AG04449 (cell line): Measurements from ENCODE around the gene JPH3.

Experiments used
- CTCF ChIA-PET: fragments of 350-600 bp; formaldehyde crosslinking; extraction: SDS; loops from one replicate; lab custom pipeline; 2021; ENCODE audit warnings: antibody characterized with exemption; lab: Yijun Ruan, JAX
- POLR2A ChIA-PET: fragments of 400-600, 350-600 bp; formaldehyde crosslinking; extraction: SDS; loops from one replicate; lab custom pipeline; 2020; ENCODE audit warnings: antibody characterized with exemption, inconsistent platforms; lab: Yijun Ruan, JAX
- DNase-seq: peaks from one replicate; pipeline ENCODE4 v3.0.0-alpha.2; 2010; ENCODE audit warnings: low read depth, low spot score
- H3K4me3 ChIP-seq: 2 replicates; pipeline ENCODE4 v1.5.1; 2011; ENCODE audit warnings: low read depth, mild to moderate bottlenecking, control low read depth, low read length
- CTCF ChIP-seq: IDR thresholded peaks from one replicate; pipeline ENCODE4 v1.5.1; 2011; ENCODE audit warnings: mild to moderate bottlenecking, moderate library complexity, low read length, control low read depth, inconsistent platforms; ENCODE audit not compliant: insufficient read depth; ENCODE audit errors: missing control alignments

JPH3 gene

GRCh38 chr16:87636741-87637140 is 34.4 kb downstream of the JPH3 start:
- H3K4me3 ChIP-seq, result no peak overlapping the region
- TF ChIP-seq CTCF, result no peak
- ChIA-PET POLR2A (no interaction called here), CTCF (interaction anchor here (0.8 to 5.4 kb wide), 59 partner anchors 10 to 1078 kb away, joined by 3 to 222 read pairs (median 5); partner anchors contain the start of genes KLHDC4 and MAP1LC3B)
- no peak for DNase-seq

GRCh38 chr16:87637357-87637756 is 35.0 kb downstream of the JPH3 start:
- POLR2A ChIA-PET, result no interaction called here
- no peak for DNase-seq
- CTCF ChIA-PET, result interaction anchor here (1.0 to 5.4 kb wide), 20 partner anchors 9 to 319 kb away, joined by 3 to 222 read pairs (median 11); no protein-coding TSS in a partner anchor
- no peak for TF ChIP-seq CTCF
- H3K4me3 ChIP-seq, result no peak overlapping the region

GRCh38 chr16:87638736-87639135 is 36.4 kb downstream of the JPH3 start:
- no peak for DNase-seq
- POLR2A ChIA-PET, result no interaction called here
- CTCF ChIA-PET, result interaction anchor here (5.4 kb wide), 1 partner anchor 222 kb away, joined by 222 read pairs; no protein-coding TSS in a partner anchor
- H3K4me3 ChIP-seq, result no peak overlapping the region
- TF ChIP-seq CTCF, result no peak

- CTCF ChIA-PET, result interaction anchor here (0.5 to 2.2 kb wide), 6 partner anchors 9 to 225 kb away, joined by 3 to 9 read pairs (median 3); no protein-coding TSS in a partner anchor
These were observed 39.4 kb downstream of the JPH3 start for GRCh38 chr16:87641721-87642120.

GRCh38 chr16:87642491-87642890 is 40.2 kb downstream of the JPH3 start:
- ChIA-PET CTCF (interaction anchor here (1.0 to 2.2 kb wide), 2 partner anchors 226 to 248 kb away, joined by 3 to 9 read pairs; no protein-coding TSS in a partner anchor), POLR2A (no interaction called here)
- TF ChIP-seq CTCF, result no peak
- DNase-seq, result no peak
- H3K4me3 ChIP-seq, result no peak overlapping the region

More at GRCh38 chr16:87641721-87642120, 39.4 kb downstream of the JPH3 start:
- no peak overlapping the region for H3K4me3 ChIP-seq
- POLR2A ChIA-PET, result no interaction called here
- DNase-seq, result no peak
- TF ChIP-seq CTCF, result no peak

- ChIA-PET POLR2A (no interaction called here), CTCF (no interaction called here)
- no peak for DNase-seq
- TF ChIP-seq CTCF, result no peak
- no peak overlapping the region for H3K4me3 ChIP-seq
These were observed 41.9 kb downstream of the JPH3 start for GRCh38 chr16:87644186-87644585.
